ENCODE measurements around the gene RNASE2.
"Not testable (repeated sequence)": the region's sequence is repeated elsewhere in the genome, so short reads cannot be mapped to it uniquely, and the experiment has no call there.

DNA sequence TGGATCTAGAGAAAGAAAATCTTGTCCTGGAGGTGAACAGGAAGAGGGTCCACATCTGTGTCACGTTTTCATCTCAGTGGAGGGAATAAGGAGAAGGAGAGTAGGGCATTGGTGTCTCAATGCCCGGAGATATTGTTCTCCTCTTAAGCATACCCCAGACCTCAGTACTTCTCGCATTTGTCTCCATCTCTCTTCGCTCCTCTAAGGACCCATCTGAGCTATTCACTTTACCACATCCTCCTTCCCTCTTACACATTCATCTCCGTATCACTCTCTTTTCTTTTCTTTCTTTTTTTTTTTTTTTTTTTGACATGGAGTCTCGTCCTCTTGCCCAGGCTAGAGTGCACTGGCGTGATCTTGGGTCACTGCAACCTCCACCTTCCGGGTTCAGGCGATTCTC, 8.6 kb upstream of the RNASE2 start:
- TF ChIP-seq, protein P1, sequence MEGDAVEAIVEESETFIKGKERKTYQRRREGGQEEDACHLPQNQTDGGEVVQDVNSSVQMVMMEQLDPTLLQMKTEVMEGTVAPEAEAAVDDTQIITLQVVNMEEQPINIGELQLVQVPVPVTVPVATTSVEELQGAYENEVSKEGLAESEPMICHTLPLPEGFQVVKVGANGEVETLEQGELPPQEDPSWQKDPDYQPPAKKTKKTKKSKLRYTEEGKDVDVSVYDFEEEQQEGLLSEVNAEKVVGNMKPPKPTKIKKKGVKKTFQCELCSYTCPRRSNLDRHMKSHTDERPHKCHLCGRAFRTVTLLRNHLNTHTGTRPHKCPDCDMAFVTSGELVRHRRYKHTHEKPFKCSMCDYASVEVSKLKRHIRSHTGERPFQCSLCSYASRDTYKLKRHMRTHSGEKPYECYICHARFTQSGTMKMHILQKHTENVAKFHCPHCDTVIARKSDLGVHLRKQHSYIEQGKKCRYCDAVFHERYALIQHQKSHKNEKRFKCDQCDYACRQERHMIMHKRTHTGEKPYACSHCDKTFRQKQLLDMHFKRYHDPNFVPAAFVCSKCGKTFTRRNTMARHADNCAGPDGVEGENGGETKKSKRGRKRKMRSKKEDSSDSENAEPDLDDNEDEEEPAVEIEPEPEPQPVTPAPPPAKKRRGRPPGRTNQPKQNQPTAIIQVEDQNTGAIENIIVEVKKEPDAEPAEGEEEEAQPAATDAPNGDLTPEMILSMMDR (conservative IDR thresholded peaks at IDR 0.05; ENCODE audit: low read depth, low read length), result not testable (repeated sequence)
- TF ChIP-seq EZH2 (IDR thresholded peaks at IDR 0.05; ENCODE audit: borderline replicate concordance, low read depth, low read length, poor library complexity, severe bottlenecking), result not testable (repeated sequence)

Data from A673 (cell line).